GM12872 (cell line): ENCODE measurements around the gene CSTPP1.

Source experiments
- CTCF ChIP-seq: IDR thresholded peaks from 3 replicates; pipeline ENCODE4 v1.5.1; 2011; ENCODE audit warnings: low read depth, mild to moderate bottlenecking, low read length, moderate library complexity; ENCODE audit not compliant: insufficient read depth

Gene CSTPP1

GRCh38 chr11:47004595-47005033 lies 68.1 kb downstream of the CSTPP1 start:
- no peak for TF ChIP-seq CTCF

DNA sequence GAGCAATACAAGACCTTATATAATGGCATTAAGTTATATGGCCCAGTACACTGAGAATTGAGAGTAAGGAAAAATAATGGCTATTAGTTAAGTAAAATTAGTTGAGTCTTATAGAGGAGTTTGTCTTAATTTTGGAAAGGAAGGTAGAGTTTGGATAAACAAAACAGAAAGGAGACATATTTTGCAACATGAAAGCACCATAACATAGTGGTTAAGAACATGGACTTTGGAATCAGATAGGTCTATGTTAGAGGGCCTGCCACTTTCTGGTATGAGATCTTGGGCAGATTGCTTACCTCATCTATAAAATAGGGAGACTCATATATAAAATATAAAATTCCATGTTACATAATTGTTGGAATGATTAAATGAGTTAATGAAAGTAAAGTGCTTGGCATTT lies 68.9 kb downstream of the CSTPP1 start:
- TF ChIP-seq CTCF: no peak

- TF ChIP-seq CTCF: no peak
These were observed 71.0 kb downstream of the CSTPP1 start for GRCh38 chr11:47007579-47007978.

DNA sequence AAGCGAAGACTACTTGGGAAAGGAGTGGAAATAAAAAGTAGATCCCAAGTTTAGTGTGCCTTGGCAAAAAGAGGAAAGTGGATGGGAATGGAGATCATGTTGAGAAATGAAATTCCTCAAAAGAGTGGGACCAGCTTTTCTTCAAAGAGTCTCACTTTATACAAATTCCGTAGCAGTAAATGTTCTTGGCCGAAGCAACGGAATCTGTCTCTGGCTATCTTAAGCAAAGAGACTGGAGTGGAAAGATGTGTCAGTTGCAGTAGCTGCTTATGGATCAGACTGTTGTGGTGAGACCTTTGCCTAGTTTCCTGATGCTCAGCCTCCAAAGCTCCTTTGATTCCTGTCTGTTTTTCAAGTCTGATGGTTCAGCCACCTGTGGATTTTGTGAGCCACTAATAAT lies 73.6 kb downstream of the CSTPP1 start:
- no peak for TF ChIP-seq CTCF

GRCh38 chr11:47014097-47014496 lies 77.5 kb downstream of the CSTPP1 start:
- TF ChIP-seq CTCF: no peak

GRCh38 chr11:47018637-47019036 lies 82.1 kb downstream of the CSTPP1 start:
- TF ChIP-seq CTCF: no peak

GRCh38 chr11:47020793-47021526 lies 84.4 kb downstream of the CSTPP1 start:
- TF ChIP-seq CTCF: no peak
